HepG2 (cell line): ENCODE results near the gene IL13. TPM values are rescaled to one million over a fixed set of nuclear protein-coding genes. Genes with fewer than 3 reads are reported as not detected.

Experiments
- ATAC-seq: fragments of 200-7000 bp; cut with Tn5 transposase; 3 replicates; pipeline ENCODE4 v1.9.1; 2020; ENCODE audit warnings: mild to moderate bottlenecking, moderate library complexity
- BruUV-seq: library from RNA; stranded (reverse); fragments of 400-500 nt; replicated peaks from 2 replicates; lab custom pipeline; 2021; lab: Mats Ljungman, UMichigan
- CTCF ChIA-PET: fragments of 300-600 bp; formaldehyde crosslinking; extraction: SDS; loops from one replicate; lab custom pipeline; 2021; ENCODE audit warnings: low total read pairs, inconsistent platforms, low intra/inter-chr PET ratio; lab: Yijun Ruan, JAX
- POLR2A ChIA-PET: fragments of 350-600 bp; sonication (Branson Sonifier 250); formaldehyde crosslinking; loops from one replicate; lab custom pipeline; 2020; ENCODE audit warnings: antibody characterized with exemption, inconsistent platforms; lab: Yijun Ruan, JAX
- DNase-seq: peaks from one replicate; pipeline ENCODE4 v3.0.0-alpha.2; 2015; ENCODE audit warnings: low spot score
- FAIRE-seq: peaks from 3 replicates; lab custom pipeline; 2011; peaks lifted over from hg19 to GRCh38; lab: Jason Lieb, UNC
- H2AFZ ChIP-seq: one replicate; pipeline ENCODE4 v1.6.1; 2011; ENCODE audit warnings: low read length, inconsistent platforms
- H3K27ac ChIP-seq: fragments of 300-600 bp; 3 replicates; pipeline ENCODE4 v1.8.0; 2011; ENCODE audit warnings: mixed run types, mild to moderate bottlenecking, mixed read lengths, low read length, inconsistent platforms; ENCODE audit not compliant: insufficient read depth; ENCODE audit errors: extremely low read length
- H3K27me3 ChIP-seq, 2 experiments: fragments of 200-600 bp in 1 of 2; 2 replicates in 1 of 2; 3 replicates in 1 of 2; pipeline versions ENCODE4 v1.6.0 to v1.8.0; 2011; ENCODE audit warnings: low read length in 2 of 2, mild to moderate bottlenecking in 2 of 2, moderate library complexity in 2 of 2, inconsistent platforms in 1 of 2; ENCODE audit not compliant: insufficient read depth in 2 of 2, control insufficient read depth in 1 of 2
- H3K36me3 ChIP-seq, 2 experiments: fragments of 200-600 bp in 1 of 2; replicated peaks in 1 of 2; 2 replicates in 1 of 2; 3 replicates in 1 of 2; pipeline versions ENCODE4 v1.5.1 to v1.8.0; 2011; ENCODE audit warnings: low read length in 2 of 2, inconsistent platforms in 1 of 2; ENCODE audit not compliant: insufficient read depth in 2 of 2, control insufficient read depth in 1 of 2
- H3K4me1 ChIP-seq: 2 replicates; pipeline ENCODE4 v1.5.1; 2012; ENCODE audit warnings: low read length, inconsistent platforms; ENCODE audit not compliant: insufficient read depth
- H3K4me2 ChIP-seq: 2 replicates; pipeline ENCODE4 v1.6.0; 2011; ENCODE audit warnings: low read depth, low read length, inconsistent platforms
- H3K4me3 ChIP-seq, 3 experiments: fragments of 200-600 bp in 1 of 3; sonication (generic), shearing (Covaris generic) in 1 of 3; replicated peaks in 1 of 3; 2 replicates each; pipeline ENCODE4 v1.5.1; 2011 to 2016; ENCODE audit warnings: low read length in 3 of 3, inconsistent platforms in 2 of 3, low read depth in 2 of 3, mild to moderate bottlenecking in 2 of 3, control low read depth in 1 of 3, mixed read lengths in 1 of 3; ENCODE audit not compliant: insufficient read depth in 1 of 3
- H3K79me2 ChIP-seq: one replicate; pipeline ENCODE4 v1.6.1; 2011; ENCODE audit warnings: low read length, inconsistent platforms; ENCODE audit not compliant: insufficient read depth
- H3K9ac ChIP-seq: 2 replicates; pipeline ENCODE4 v1.6.0; 2011; ENCODE audit warnings: mild to moderate bottlenecking, low read depth, low read length, inconsistent platforms; ENCODE audit not compliant: insufficient read depth
- H3K9me3 ChIP-seq: 2 replicates; pipeline ENCODE4 v1.5.1; 2012; ENCODE audit warnings: mild to moderate bottlenecking, low read length
- H4K20me1 ChIP-seq: 2 replicates; pipeline ENCODE4 v1.6.0; 2011; ENCODE audit warnings: inconsistent platforms, mild to moderate bottlenecking, low read length, moderate library complexity; ENCODE audit not compliant: insufficient read depth
- CEBPG ChIP-seq: IDR thresholded peaks from 2 replicates; pipeline ENCODE4 v1.6.1; 2016
- ETV6 ChIP-seq: sonication (generic); formaldehyde crosslinking; conservative IDR thresholded peaks from 2 replicates; pipeline ENCODE4 v1.4.0; 2020; ENCODE audit warnings: missing genetic modification reagents
- HMGXB4 ChIP-seq, 2 experiments: sonication (generic) in 1 of 2; formaldehyde crosslinking in 1 of 2; IDR thresholded peaks; 2 replicates each; pipeline versions ENCODE4 v1.4.0 to v1.6.1; 2018 to 2020; ENCODE audit warnings: missing genetic modification reagents in 2 of 2, borderline replicate concordance in 1 of 2, low read depth in 1 of 2, mild to moderate bottlenecking in 1 of 2, missing biosample characterization in 1 of 2
- HNF4A ChIP-seq: sonication (generic); formaldehyde crosslinking; IDR thresholded peaks from 2 replicates; pipeline ENCODE4 v1.4.0; 2020; ENCODE audit warnings: missing genetic modification reagents
- HNF4G ChIP-seq, 2 experiments: sonication (generic) in 1 of 2; formaldehyde crosslinking in 1 of 2; IDR thresholded peaks; 2 replicates each; pipeline versions ENCODE4 v1.4.0 to v1.6.1; 2011 to 2020; ENCODE audit warnings: borderline replicate concordance in 2 of 2, low read depth in 2 of 2, mild to moderate bottlenecking in 2 of 2, low read length in 1 of 2, missing genetic modification reagents in 1 of 2, moderate library complexity in 1 of 2
- RXRA ChIP-seq: sonication (generic); formaldehyde crosslinking; IDR thresholded peaks from 2 replicates; pipeline ENCODE4 v1.5.1; 2020; ENCODE audit warnings: missing genetic modification reagents
- ZNF20 ChIP-seq: sonication (generic); formaldehyde crosslinking; IDR thresholded peaks from 2 replicates; pipeline ENCODE4 v1.4.0; 2020; ENCODE audit warnings: mild to moderate bottlenecking, moderate library complexity, missing genetic modification reagents
- ZNF292 ChIP-seq: sonication (generic); formaldehyde crosslinking; IDR thresholded peaks from 2 replicates; pipeline ENCODE4 v1.8.1; 2022; ENCODE audit warnings: mild to moderate bottlenecking, low read depth, missing genetic modification reagents, borderline replicate concordance
- ZNF770 ChIP-seq: sonication (generic); formaldehyde crosslinking; IDR thresholded peaks from 2 replicates; pipeline ENCODE4 v1.5.0; 2020; ENCODE audit warnings: mild to moderate bottlenecking, missing genetic modification reagents
- ZSCAN30 ChIP-seq: sonication (generic); formaldehyde crosslinking; IDR thresholded peaks from 2 replicates; pipeline ENCODE4 v1.5.0; 2020; ENCODE audit warnings: mild to moderate bottlenecking, missing genetic modification reagents
- WGBS: methylation state at CpG from one replicate; pipeline ENCODE4 v1.1.6; 2017; ENCODE audit warnings: low lambda C conversion rate; 5-methylcytosine and 5-hydroxymethylcytosine counted together
- in situ Hi-C: cut with HindIII; loops from 2 replicates; pipeline ENCODE4 v1.10.0; 2017; ENCODE audit warnings: low pct_unique_long_range_greater_than_20kb; ENCODE audit not compliant: extremely low pct_ligation_motif_present
- intact Hi-C: fragments of 100-400 bp; cut with micrococcal nuclease; formaldehyde crosslinking; loops from one replicate; pipeline ENCODE4 v1.10.0; 2022; ENCODE audit not compliant: unreplicated experiment
- polyA plus RNA-seq, 8 experiments: library from polyadenylated mRNA; depleted of rRNA in 3 of 8; stranded (reverse) in 7 of 8; unstranded in 1 of 8; fragments of >200 nt; fragmentation: Illumina TruSeq in 4 of 8; extraction: Trizol in 4 of 8; gene quantifications; 2 replicates each; pipeline versions ENCODE4 v1.2.1 to v1.2.3, GENCODE V29; 2011 to 2016; ENCODE audit warnings: low read depth in 4 of 8, missing spikeins in 1 of 8, mixed read lengths in 1 of 8; ENCODE audit not compliant: insufficient read depth in 1 of 8
- total RNA-seq, 5 experiments: library from RNA; depleted of rRNA; stranded (reverse); fragments of >200 nt; fragmentation: Illumina TruSeq; extraction: Trizol; gene quantifications; 2 replicates each; pipeline ENCODE4 v1.2.3, GENCODE V29; 2016; ENCODE audit warnings: low read depth in 1 of 5

The IL13 gene
- total and polyA plus RNA-seq, 2 of the 13 experiments (the other 11 are each of a cell fraction or from before 2014, with no cell fraction given) = 0.05 TPM; not detected in 1

- H4K20me1 ChIP-seq = no peaks in the 10 kb centered on the region
- intact Hi-C loops (no loop called here), in situ Hi-C loops (loop anchor here (25.0 kb wide), 1 partner anchor 278 kb away; no protein-coding TSS in a partner anchor)
- H2AFZ ChIP-seq = no peak overlapping the region
- no peaks in the 10 kb centered on the region for H3K9me3 ChIP-seq
- ChIA-PET CTCF (no interaction called here), POLR2A (no interaction called here)
- H3K79me2 ChIP-seq = no peaks in the 10 kb centered on the region
- DNase-seq = no peak
- no peak overlapping the region for H3K27ac ChIP-seq
- no peak overlapping the region for H3K9ac ChIP-seq
- no peaks in the 10 kb centered on the region for H3K36me3 ChIP-seq
- H3K4me2 ChIP-seq = peak overlapping the region; percentile 64
- ATAC-seq = no peak
- 38% methylated on average over 21 of the region's 21 CpGs for WGBS
- no TSS peak for BruUV-seq
- TF ChIP-seq ZSCAN30 (no peak), ETV6 (CRISPR knock-in tag) (no peak), CEBPG (CRISPR knock-in tag) (peak; percentile 34; the same call in 1 of the 2 replicates), ZNF20 (CRISPR knock-in tag) (no peak)
- H3K27me3 ChIP-seq = peaks cover 3 to 23% of the 10 kb centered on the region in 2 experiments; a peak in 4 of 5 replicates
- H3K4me1 ChIP-seq = peaks cover 95% of the 10 kb centered on the region
- H3K4me3 ChIP-seq = peak overlapping the region in 1 of 3 experiments; percentile 29; a peak in 1 of 6 replicates
- FAIRE-seq = no peak
Measured at GRCh38 chr5:132665574-132666080, 7.7 kb downstream of the IL13 start.

DNA sequence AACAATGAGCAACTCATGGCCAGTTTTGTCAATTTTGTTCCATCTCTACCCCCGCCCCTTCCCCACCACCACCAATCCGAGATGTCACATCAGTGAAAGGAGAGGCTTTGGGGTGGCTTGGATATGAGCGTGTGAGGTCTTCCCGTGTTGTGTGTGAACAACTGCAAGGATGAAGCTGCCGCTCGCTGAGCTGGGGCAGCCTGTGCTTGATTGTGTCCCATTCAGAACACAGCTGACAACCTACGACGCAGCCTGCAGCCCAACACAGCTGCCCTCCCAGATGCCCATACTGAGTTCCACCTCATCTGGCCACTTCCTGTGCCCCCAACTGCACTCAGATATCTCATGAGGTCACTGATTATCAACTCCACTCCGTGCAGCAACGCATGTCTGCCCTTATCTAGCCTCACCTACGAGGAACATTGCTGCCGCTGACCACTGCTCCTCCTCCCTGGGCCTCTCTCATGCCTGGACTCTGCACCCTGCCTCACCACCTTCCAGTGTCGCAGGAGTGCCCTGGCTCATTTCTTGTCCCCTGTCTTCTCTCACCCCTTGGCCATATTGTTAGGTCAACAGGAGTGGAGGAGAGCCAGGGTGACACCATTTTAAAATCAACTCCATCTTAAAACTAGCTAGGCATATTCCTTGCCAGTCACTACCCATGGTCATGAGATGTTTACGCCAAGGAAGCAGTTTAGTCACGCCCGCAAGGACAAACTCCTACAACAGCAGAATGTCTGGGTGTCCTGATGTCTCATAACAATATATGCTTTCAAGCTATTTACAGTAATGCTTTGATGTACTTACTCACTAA is 8.5 kb downstream of the IL13 start:
- in situ Hi-C loops (loop anchor here (25.0 kb wide), 1 partner anchor 279 kb away; no protein-coding TSS in a partner anchor), intact Hi-C loops (no loop called here)
- H4K20me1 ChIP-seq = no peaks in the 10 kb centered on the region
- 36% methylated on average over 14 of the region's 16 CpGs for WGBS
- ATAC-seq (no peak), DNase-seq (no peak), FAIRE-seq (no peak)
- no peak overlapping the region for H3K9ac ChIP-seq
- H3K36me3 ChIP-seq = no peaks in the 10 kb centered on the region
- ChIA-PET POLR2A (no interaction called here), CTCF (no interaction called here)
- peaks cover 3 to 23% of the 10 kb centered on the region in 2 experiments; a peak in 4 of 5 replicates for H3K27me3 ChIP-seq
- H3K79me2 ChIP-seq = no peaks in the 10 kb centered on the region
- no peak overlapping the region for H3K27ac ChIP-seq
- H3K4me1 ChIP-seq = peaks cover 90% of the 10 kb centered on the region
- peak overlapping the region; percentile 72 for H3K4me2 ChIP-seq
- no TSS peak for BruUV-seq
- H2AFZ ChIP-seq = no peak overlapping the region
- H3K4me3 ChIP-seq = peak overlapping the region in 1 of 3 experiments; percentile 42; a peak in 1 of 6 replicates
- no peaks in the 10 kb centered on the region for H3K9me3 ChIP-seq
- peak; percentile 63 for TF ChIP-seq HNF4A (CRISPR knock-in tag)
- peak; percentile 9; the same call in 1 of the 2 replicates for TF ChIP-seq HNF4G (IDR thresholded peaks at IDR 0.05; ENCODE audit: borderline replicate concordance, low read depth, low read length)
- TF ChIP-seq HNF4G (CRISPR knock-in tag; IDR thresholded peaks at IDR 0.05; ENCODE audit: borderline replicate concordance, low read depth) = no peak
- TF ChIP-seq RXRA = 0 out of 2 replicates have a peak, but pooled peaks have one; percentile 37
- TF ChIP-seq ZNF770 (CRISPR knock-in tag) = peak; percentile 74; the same call in 1 of the 2 replicates
- TF ChIP-seq HMGXB4 (CRISPR knock-in tag; IDR thresholded peaks at IDR 0.05; ENCODE audit: borderline replicate concordance in 1 of 2, low read depth in 1 of 2) = no peak
- TF ChIP-seq ZNF292 = peak; percentile 31; the same call in 1 of the 2 replicates
